Stimulated activated CD4-positive, alpha-beta T cell treated with anti-CD3 and anti-CD28 coated beads, Interleukin-1b, Interleukin-23, amount 100 ng/mL, for 1 hour (primary cell): ENCODE results near the gene PIF1.

Experiments used
- DNase-seq, 2 donors: peaks; one replicate each; pipeline ENCODE4 v3.0.0-alpha.2; 2020; ENCODE audit warnings: low read depth in 2 of 2

PIF1 gene

DNA sequence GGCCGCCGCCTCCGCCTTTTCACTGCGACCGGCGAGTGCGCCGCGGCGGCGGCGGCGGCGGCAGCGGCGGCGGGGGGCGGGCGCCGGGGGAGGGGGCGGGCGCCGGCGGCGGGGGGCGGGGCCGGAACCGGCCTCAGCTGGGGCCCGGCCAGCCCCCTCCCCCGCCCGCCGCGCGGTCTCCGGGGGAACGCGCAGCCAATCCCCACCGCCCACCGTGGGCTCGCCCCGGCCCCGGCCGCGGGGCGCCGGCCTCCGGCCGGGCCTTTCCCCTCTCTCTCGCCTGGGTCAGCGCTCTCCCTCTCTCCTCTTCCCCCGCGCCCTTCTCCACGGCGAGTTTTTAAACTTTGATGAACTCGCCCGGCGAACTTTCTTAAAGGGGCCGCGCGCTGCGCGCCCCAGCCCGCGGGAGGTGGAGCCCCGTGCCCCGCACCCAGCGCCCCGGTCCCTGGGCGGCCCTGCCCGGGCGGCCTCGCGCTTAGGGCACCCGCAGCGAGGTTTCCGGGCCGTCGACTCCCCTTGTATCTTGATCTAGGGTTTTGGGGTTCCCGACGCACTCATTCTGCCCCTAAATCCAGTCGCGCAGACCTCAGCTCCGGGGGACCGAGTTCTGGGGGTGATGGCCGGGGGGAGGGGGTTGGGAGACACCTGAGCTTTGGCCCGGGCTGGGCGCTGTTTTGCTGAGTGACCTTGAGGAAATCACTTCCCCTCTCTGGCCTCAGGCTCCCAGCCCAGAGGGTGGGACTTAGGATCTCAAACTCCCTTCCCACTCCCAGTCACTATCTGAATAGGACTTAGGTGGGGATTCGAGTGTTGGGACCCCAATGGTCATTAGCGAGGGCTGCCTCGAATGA lies 49.7 kb downstream of the PIF1 start, which contains the start of gene RBPMS2:
Gene RBPMS2, minus strand, starts transcription at position 39 of the 851 bp plus-strand sequence. CDS start 270 bp downstream, outside the sequence.
- no peak for DNase-seq

DNA sequence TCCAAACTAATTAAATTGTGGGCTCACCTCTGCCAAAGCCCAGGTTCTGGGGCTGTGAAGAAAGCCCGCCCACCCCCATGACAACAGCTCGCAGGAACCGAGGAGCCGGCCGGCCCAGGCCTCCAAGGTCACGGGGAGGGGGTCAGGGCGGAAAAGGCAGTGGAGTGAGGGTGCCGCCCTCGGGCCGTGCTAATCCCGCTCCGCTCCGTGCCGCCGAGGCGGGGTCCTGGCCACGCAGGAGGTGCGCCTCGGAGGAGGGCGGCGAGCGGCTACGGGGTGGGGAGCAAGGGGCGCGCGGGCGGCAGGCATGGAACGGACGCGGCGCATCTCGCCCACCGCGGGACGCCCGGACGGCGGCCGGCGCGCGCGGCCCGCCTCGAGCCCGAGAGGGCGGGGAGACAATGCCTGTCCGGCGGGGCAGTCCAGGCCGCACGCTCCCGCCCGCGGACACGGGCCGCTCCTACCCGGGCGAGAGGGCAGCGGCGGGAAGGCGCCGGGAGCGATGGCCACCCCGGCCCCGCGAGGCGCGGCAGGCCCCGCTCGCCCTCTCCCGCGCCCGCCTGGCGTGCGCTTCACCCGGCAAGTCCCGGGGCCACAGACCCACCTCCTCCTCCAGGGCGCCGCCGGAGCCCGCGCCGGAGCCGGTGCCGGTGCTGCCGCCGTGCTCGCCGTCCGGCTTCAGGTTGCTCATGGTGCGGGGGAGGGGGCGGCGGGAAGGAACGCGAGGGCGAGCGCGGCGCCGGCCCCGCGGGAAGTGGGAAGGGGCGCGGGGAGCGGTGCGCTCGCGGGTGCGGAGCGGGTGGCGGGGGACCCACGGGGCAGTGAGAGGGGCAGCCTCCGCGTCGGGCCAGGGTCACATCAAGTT lies 50.6 kb downstream of the PIF1 start:
- no peak for DNase-seq

DNA sequence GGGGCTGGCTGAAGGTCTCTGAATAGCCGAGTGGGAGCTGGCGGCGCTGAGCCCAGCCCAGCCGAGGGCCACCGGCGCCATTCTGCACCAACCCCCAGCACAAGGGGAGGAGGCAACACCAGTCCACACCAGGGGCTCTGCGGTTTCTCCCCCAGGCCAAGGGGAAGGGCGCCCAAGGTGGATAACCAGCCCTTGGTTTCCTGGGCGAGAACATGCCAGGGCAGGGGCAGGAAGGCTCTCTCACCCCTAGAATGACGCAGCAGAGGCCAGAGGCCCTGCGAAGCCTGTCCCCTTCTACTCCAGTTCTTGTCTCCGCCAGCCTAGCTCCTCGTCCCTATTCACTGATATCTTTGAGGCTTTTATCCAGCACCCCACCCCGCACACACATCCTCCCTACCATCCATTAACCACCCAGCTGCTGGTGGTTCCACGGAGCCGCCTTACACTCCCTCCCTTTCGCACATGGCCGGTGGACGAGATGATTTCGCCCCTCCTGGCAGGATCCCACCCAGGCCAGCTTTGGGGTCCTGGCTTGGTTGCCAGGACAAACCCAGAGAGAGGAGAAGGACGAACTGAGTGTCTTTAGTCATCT lies 51.3 kb downstream of the PIF1 start:
- no peak for DNase-seq

DNA sequence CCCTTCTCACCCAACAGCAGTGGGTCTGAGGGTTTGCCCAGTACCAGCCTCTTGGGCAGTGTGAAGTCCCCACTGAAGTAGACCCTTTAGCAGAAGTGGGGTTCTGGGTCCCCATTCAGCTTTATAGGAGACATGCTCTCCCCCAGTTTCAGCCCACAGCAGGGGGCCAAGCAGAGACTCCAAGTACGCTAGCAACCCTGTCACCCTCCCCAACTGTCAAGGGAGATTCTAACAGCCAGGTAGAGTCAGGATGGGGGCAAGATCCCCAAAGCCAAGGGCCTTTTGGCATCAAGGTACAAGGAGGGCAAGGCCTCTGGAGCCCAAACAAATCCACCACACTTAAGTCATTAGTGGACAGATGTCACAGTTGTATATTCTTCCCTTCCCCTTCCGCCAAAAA lies 51.8 kb downstream of the PIF1 start:
- DNase-seq: no peak

DNA sequence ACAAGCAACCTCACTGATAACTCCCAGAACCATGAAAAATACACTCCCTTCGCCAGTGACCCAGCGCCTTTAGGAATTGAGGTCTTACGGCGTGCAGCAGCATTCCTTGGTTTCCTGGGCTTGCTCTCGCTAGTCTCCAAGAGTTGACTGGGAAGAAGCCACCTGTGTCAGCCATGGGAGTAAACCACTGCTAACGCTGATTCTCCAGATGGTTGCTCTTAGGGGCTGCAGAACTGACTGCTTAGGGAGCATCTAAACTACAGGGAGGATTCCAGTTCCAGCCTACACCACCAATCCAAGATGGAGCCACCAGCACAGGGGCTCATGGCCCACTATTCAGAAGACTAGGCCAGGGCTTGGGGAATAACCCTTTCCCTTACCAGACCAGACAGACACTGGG lies 52.5 kb downstream of the PIF1 start:
- no peak for DNase-seq

DNA sequence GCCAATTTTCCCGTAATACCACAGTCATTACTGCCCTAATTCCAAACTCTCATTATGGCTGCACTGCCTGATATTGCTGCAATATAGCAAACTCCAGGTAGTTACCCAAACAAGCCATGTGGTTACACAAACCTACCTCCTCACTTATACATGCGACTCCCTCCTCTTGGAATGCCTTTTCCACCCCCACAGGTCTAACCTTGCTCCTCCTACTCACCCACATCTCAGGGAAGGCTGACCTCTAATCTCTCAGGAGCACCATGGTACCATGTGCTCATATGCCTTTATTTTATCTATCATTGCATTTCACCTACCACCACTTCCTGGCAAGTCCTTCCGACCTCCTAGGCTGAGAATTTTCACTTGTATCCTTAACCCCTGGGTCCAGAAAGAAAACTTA lies 53.0 kb downstream of the PIF1 start:
- no peak for DNase-seq

DNA sequence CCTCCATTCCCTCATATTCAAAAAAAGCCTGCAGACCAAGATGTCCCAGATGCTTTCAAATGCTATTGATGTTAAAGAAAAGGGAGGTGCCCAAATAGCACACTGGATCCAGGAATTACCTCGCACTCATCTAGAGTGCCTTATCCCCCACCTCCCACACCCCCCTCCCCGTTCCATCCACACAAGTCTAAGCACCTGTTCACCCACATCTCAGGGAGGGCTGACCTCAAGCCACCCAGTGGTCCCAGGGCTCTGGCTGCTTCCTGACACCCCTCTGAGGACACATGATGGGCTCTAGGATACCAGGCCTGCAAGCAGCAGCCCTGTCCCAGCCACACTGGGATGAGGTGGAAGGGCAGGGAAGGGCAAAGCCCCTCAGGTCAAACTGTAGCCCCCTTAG lies 54.8 kb downstream of the PIF1 start:
- DNase-seq: no peak

DNA sequence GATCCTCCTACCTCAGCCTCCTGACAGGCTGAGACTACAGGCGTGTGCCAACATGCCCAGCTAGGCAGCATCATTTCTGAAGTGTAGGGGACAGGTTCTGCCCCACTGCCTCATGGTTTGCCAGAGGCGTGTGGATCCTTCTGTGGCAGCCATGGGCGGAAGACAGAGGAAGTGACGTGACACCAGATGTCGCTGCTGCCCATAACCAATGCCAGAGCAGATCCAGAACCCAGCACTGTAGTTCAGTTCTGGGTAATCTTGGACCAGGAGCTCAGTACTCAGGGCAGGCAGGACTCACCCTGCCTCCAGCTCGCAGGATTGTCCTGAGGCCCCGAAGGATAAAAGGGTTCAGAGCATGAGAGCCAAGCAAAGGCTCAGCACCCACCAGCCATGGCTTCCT lies 58.2 kb downstream of the PIF1 start:
- DNase-seq: no peak

DNA sequence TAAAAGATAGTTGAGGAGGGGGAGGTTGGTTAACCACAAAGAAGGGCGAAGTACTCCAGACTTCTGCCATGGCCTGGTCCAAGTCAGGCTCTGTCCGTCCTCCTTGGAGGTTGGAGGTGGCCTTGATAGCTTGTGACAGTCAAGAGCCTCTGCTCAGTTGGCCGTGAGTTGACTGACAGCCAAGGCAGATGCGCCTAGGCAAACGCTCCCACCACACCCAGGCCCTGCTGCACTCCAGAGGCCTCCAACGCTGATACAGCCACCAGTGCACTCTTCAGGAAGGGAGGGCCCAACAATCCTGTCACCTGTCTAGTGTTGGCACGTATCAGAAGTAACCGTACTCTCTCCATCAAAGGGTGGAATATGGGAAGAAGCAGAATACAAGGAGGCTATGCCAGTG lies 59.4 kb downstream of the PIF1 start:
- no peak for DNase-seq
